GM12878 (cell line): ENCODE measurements around the gene PLD4.
"Not testable (repeated sequence)": the region's sequence is repeated elsewhere in the genome, so short reads cannot be mapped to it uniquely, and the experiment has no call there.

Experiments used
- ATF2 ChIP-seq: IDR thresholded peaks from 2 replicates; pipeline ENCODE4 v1.6.1; 2012; ENCODE audit warnings: low read length, inconsistent platforms
- SMC3 ChIP-seq: IDR thresholded peaks from 2 replicates; pipeline ENCODE4 v1.6.1; 2011; ENCODE audit warnings: low read length, improper control_type of control experiment, borderline replicate concordance

- not testable (repeated sequence) for TF ChIP-seq ATF2, SMC3
Measured at GRCh38 chr14:104904650-104905578, 19.8 kb upstream of the PLD4 start.
